ENCODE data around the gene STARD10.

DNA sequence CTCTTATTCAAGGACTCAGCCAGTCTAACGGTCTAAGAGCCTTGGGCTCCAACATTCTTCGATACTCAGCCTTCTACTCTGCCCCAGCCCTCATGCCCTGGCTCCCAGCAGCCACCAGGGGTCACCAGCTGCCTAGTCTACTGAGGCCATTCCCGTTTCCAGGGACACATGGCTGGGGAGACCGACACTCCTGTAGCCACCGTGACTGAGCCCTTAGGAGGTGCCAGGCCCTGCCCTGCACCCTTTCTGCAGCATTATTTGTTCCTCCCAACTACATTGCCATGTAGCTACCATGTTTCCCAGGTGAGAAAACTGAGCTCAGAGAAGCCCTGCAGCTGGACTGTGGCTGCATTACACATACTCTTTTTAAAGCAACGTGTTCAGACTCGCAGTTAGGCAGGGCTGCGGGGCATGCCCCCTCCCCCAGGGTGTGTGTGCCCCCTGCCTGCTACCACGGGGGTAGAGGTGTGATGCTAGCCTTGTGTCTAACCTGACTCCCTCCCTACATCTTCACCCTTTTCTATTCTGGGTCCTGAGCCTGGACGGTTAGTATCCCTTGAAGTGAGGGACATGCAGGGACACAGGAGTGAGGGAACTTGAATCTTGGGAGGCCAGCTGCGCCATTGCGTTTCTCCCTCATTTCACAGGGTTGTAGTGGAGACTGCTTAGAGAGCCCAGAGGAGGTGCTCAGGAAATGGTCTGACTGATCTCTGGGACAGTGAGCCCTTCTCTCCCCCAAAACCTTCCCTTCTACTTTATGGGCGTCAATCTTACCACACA, 37.9 kb upstream of the STARD10 start:
- TF ChIP-seq, protein P1, sequence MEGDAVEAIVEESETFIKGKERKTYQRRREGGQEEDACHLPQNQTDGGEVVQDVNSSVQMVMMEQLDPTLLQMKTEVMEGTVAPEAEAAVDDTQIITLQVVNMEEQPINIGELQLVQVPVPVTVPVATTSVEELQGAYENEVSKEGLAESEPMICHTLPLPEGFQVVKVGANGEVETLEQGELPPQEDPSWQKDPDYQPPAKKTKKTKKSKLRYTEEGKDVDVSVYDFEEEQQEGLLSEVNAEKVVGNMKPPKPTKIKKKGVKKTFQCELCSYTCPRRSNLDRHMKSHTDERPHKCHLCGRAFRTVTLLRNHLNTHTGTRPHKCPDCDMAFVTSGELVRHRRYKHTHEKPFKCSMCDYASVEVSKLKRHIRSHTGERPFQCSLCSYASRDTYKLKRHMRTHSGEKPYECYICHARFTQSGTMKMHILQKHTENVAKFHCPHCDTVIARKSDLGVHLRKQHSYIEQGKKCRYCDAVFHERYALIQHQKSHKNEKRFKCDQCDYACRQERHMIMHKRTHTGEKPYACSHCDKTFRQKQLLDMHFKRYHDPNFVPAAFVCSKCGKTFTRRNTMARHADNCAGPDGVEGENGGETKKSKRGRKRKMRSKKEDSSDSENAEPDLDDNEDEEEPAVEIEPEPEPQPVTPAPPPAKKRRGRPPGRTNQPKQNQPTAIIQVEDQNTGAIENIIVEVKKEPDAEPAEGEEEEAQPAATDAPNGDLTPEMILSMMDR (IDR thresholded peaks at IDR 0.05; ENCODE audit: low read length) = peak; percentile 95
- TF ChIP-seq EZH2 (IDR thresholded peaks at IDR 0.05; ENCODE audit: borderline replicate concordance, low read length) = no peak
